H7 (cell line): ENCODE measurements around the gene SCP2. TPM values are rescaled to one million over a fixed set of nuclear protein-coding genes. Genes with fewer than 3 reads are reported as not detected.

ENCODE experiments used
- DNase-seq: peaks from one replicate; pipeline ENCODE4 v3.0.0; 2012
- H3K27me3 ChIP-seq: 2 replicates; pipeline ENCODE4 v1.6.0; 2011; ENCODE audit warnings: mild to moderate bottlenecking, low read length; ENCODE audit not compliant: control insufficient read depth, insufficient read depth
- H3K36me3 ChIP-seq: replicated peaks from 2 replicates; pipeline ENCODE4 v1.5.1; 2011; ENCODE audit warnings: low read length; ENCODE audit not compliant: control insufficient read depth, insufficient read depth
- H3K4me3 ChIP-seq: 2 replicates; pipeline ENCODE4 v1.5.1; 2011; ENCODE audit warnings: low read depth, mild to moderate bottlenecking, control low read depth, low read length, moderate library complexity; ENCODE audit not compliant: insufficient read depth
- total RNA-seq: library from RNA; depleted of rRNA; stranded (reverse); fragments of >200 nt; shearing (Covaris generic); gene quantifications from 2 replicates; pipeline ENCODE4 v1.2.3, GENCODE V29; 2014; rRNA removed

The SCP2 gene
- total RNA-seq, 1 experiment from 2014 or later: 78.7 TPM

- H3K36me3 ChIP-seq: no peaks in the 10 kb centered on the region
- H3K4me3 ChIP-seq: no peak overlapping the region
- peak; percentile 44 for DNase-seq
- H3K27me3 ChIP-seq: no peaks in the 10 kb centered on the region; the same call in 1 of the 2 replicates
Observed at GRCh38 chr1:53089478-53090226, 162.6 kb downstream of the SCP2 start.

- H3K27me3 ChIP-seq: no peaks in the 10 kb centered on the region; the same call in 1 of the 2 replicates
- no peak overlapping the region for H3K4me3 ChIP-seq
- no peak for DNase-seq
- no peaks in the 10 kb centered on the region for H3K36me3 ChIP-seq
Observed at GRCh38 chr1:53090227-53091147, 163.4 kb downstream of the SCP2 start.

- H3K36me3 ChIP-seq: no peaks in the 10 kb centered on the region
- DNase-seq: peak; percentile 54
- H3K4me3 ChIP-seq: no peak overlapping the region
- no peaks in the 10 kb centered on the region; the same call in 1 of the 2 replicates for H3K27me3 ChIP-seq
Observed at GRCh38 chr1:53091841-53092645, 165.0 kb downstream of the SCP2 start.

GRCh38 chr1:53092659-53093450, 165.8 kb downstream of the SCP2 start:
- no peak overlapping the region for H3K4me3 ChIP-seq
- peak; percentile 45 for DNase-seq
- H3K27me3 ChIP-seq: no peaks in the 10 kb centered on the region; the same call in 1 of the 2 replicates
- H3K36me3 ChIP-seq: no peaks in the 10 kb centered on the region

- no peaks in the 10 kb centered on the region; the same call in 1 of the 2 replicates for H3K27me3 ChIP-seq
- H3K4me3 ChIP-seq: no peak overlapping the region
- H3K36me3 ChIP-seq: no peaks in the 10 kb centered on the region
- no peak for DNase-seq
Observed at GRCh38 chr1:53093451-53093754, 166.3 kb downstream of the SCP2 start.

- no peaks in the 10 kb centered on the region; the same call in 1 of the 2 replicates for H3K27me3 ChIP-seq
- DNase-seq: peak; percentile 31
- no peak overlapping the region for H3K4me3 ChIP-seq
- no peaks in the 10 kb centered on the region for H3K36me3 ChIP-seq
Observed at GRCh38 chr1:53093778-53094532, 166.9 kb downstream of the SCP2 start.

GRCh38 chr1:53094533-53094919, 167.4 kb downstream of the SCP2 start:
- H3K36me3 ChIP-seq: no peaks in the 10 kb centered on the region
- DNase-seq: peak; percentile 44
- H3K27me3 ChIP-seq: no peaks in the 10 kb centered on the region; the same call in 1 of the 2 replicates
- H3K4me3 ChIP-seq: no peak overlapping the region

Other genes starting within 250 kb of the SCP2 start
- 23.3 and 30.0 TPM in 2 replicates for gene COA7, start 228.9 kb upstream of the SCP2 start, total RNA-seq
- gene ZYG11B, start 200.8 kb upstream of the SCP2 start, total RNA-seq: 31.6 and 45.2 TPM in 2 replicates
- 6.8 and 14.0 TPM in 2 replicates for gene ZYG11A, start 84.5 kb upstream of the SCP2 start, total RNA-seq
- 5.3 and 16.3 TPM in 2 replicates for gene ECHDC2, start 5.5 kb upstream of the SCP2 start, total RNA-seq
- gene PODN, start 134.9 kb downstream of the SCP2 start, total RNA-seq: not detected in 2 replicates
- 0.18 TPM in 1 of 2 replicates, not detected in the other for gene SLC1A7, start 215.4 kb downstream of the SCP2 start, total RNA-seq